K562 (cell line): ENCODE measurements around the gene HSD17B11. TPM values are rescaled to one million over a fixed set of nuclear protein-coding genes. Genes with fewer than 3 reads are reported as not detected.
"Not testable (repeated sequence)": the region's sequence is repeated elsewhere in the genome, so short reads cannot be mapped to it uniquely, and the experiment has no call there.

ENCODE experiments used
- ATAC-seq: fragments of 200-7000 bp; cut with Tn5 transposase; 3 replicates; pipeline ENCODE4 v1.9.1; 2020; ENCODE audit warnings: moderate library complexity
- BruUV-seq: library from RNA; stranded (reverse); fragments of 400-500 nt; replicated peaks from 2 replicates; lab custom pipeline; 2021; lab: Mats Ljungman, UMichigan
- CTCF ChIA-PET: fragments of 300-600 bp; formaldehyde crosslinking; extraction: SDS; loops from one replicate; lab custom pipeline; 2021; ENCODE audit warnings: low intra/inter-chr PET ratio; lab: Yijun Ruan, JAX
- POLR2A ChIA-PET: fragments of 300-600, 350-650 bp; sonication (Branson Sonifier 250); formaldehyde crosslinking; extraction: SDS; loops from one replicate; lab custom pipeline; 2021; ENCODE audit warnings: antibody characterized with exemption, inconsistent platforms; lab: Yijun Ruan, JAX
- DNase-seq, 4 experiments: peaks; one replicate each; pipeline versions ENCODE4 v3.0.0 to v3.0.0-alpha.2; 2011 to 2018; ENCODE audit warnings: low spot score in 3 of 4, mixed read lengths in 3 of 4; ENCODE audit errors: extremely low read depth in 1 of 4
- FAIRE-seq: peaks from 2 replicates; lab custom pipeline; 2011; peaks lifted over from hg19 to GRCh38; lab: Jason Lieb, UNC
- H2AFZ ChIP-seq: 2 replicates; pipeline ENCODE4 v1.6.0; 2011; ENCODE audit warnings: low read depth, low read length, control low read depth, inconsistent platforms
- H3K27ac ChIP-seq: fragments of 200-600 bp; 3 replicates; pipeline ENCODE4 v1.8.0; 2011; ENCODE audit warnings: low read depth, mild to moderate bottlenecking, control low read depth, inconsistent platforms, low read length, moderate library complexity, mixed read lengths; ENCODE audit errors: extremely low read depth
- H3K27me3 ChIP-seq, 2 experiments: fragments of 300-600 bp in 1 of 2; 2 replicates in 1 of 2; 3 replicates in 1 of 2; pipeline versions ENCODE4 v1.6.0 to v1.8.0; 2011; ENCODE audit warnings: inconsistent platforms in 2 of 2, low read length in 2 of 2, mild to moderate bottlenecking in 1 of 2, mixed read lengths in 1 of 2, moderate library complexity in 1 of 2; ENCODE audit not compliant: control insufficient read depth in 2 of 2, insufficient read depth in 2 of 2
- H3K36me3 ChIP-seq: fragments of 300-600 bp; 3 replicates; pipeline ENCODE4 v1.8.0; 2011; ENCODE audit warnings: mild to moderate bottlenecking, low read length, inconsistent platforms; ENCODE audit not compliant: control insufficient read depth, insufficient read depth
- H3K4me1 ChIP-seq, 2 experiments: fragments of 200-600 bp in 1 of 2; replicated peaks in 1 of 2; 2 replicates in 1 of 2; 3 replicates in 1 of 2; pipeline versions ENCODE4 v1.5.1 to v1.8.0; 2011; ENCODE audit warnings: inconsistent platforms in 2 of 2, low read length in 2 of 2, mild to moderate bottlenecking in 1 of 2, mixed read lengths in 1 of 2, moderate library complexity in 1 of 2; ENCODE audit not compliant: control insufficient read depth in 2 of 2, insufficient read depth in 2 of 2
- H3K4me2 ChIP-seq: 2 replicates; pipeline ENCODE4 v1.6.1; 2011; ENCODE audit warnings: low read length, control low read depth, inconsistent platforms, mixed read lengths; ENCODE audit not compliant: insufficient read depth
- H3K4me3 ChIP-seq: fragments of 200-600 bp; sonication (generic), shearing (Covaris generic); 2 replicates; pipeline ENCODE4 v1.5.1; 2016; ENCODE audit warnings: control low read depth, inconsistent platforms
- H3K79me2 ChIP-seq: fragments of 200-600 bp; 3 replicates; pipeline ENCODE4 v1.8.0; 2011; ENCODE audit warnings: low read length, inconsistent platforms; ENCODE audit not compliant: control insufficient read depth, insufficient read depth
- H3K9ac ChIP-seq, 2 experiments: 2 replicates each; pipeline versions ENCODE4 v1.6.0 to v1.6.1; 2011; ENCODE audit warnings: low read depth in 2 of 2, low read length in 2 of 2, control low read depth in 1 of 2, inconsistent platforms in 1 of 2, mild to moderate bottlenecking in 1 of 2, mixed read lengths in 1 of 2; ENCODE audit not compliant: insufficient read depth in 1 of 2
- H3K9me1 ChIP-seq: one replicate; pipeline ENCODE4 v1.6.0; 2011; ENCODE audit warnings: inconsistent platforms, mild to moderate bottlenecking, low read length, moderate library complexity; ENCODE audit not compliant: control insufficient read depth, insufficient read depth
- H3K9me3 ChIP-seq: replicated peaks from 2 replicates; pipeline ENCODE4 v1.5.1; 2011; ENCODE audit warnings: low read depth, low read length, inconsistent platforms; ENCODE audit not compliant: control insufficient read depth, insufficient read depth
- H4K20me1 ChIP-seq: replicated peaks from 2 replicates; pipeline ENCODE4 v1.6.1; 2011; ENCODE audit warnings: low read length, inconsistent platforms, mixed read lengths; ENCODE audit not compliant: control insufficient read depth, insufficient read depth
- WGBS: fragments of 100-300 bp; shearing (Covaris generic); methylation state at CpG from one replicate; pipeline ENCODE4 v1.1.6; 2016; ENCODE audit warnings: low coverage, mixed read lengths; ENCODE audit not compliant: insufficient coverage; ENCODE audit errors: missing lambda C conversion rate; 5-methylcytosine and 5-hydroxymethylcytosine counted together
- in situ Hi-C: fragments of 300-500 bp; cut with MboI; formaldehyde crosslinking; loops from 4 replicates; pipeline ENCODE4 v1.15.0; 2018; ENCODE audit warnings: inconsistent platforms, mixed read lengths
- intact Hi-C: fragments of 100-400 bp; cut with micrococcal nuclease; formaldehyde crosslinking; loops from 2 replicates; pipeline ENCODE4 v1.14.2; 2022
- polyA plus RNA-seq, 8 experiments: library from polyadenylated mRNA; depleted of rRNA in 4 of 8; stranded (reverse) in 5 of 8; unstranded in 3 of 8; fragments of >200 nt; fragmentation: Nextera tagmentation in 2 of 8; fragmentation: Illumina TruSeq in 1 of 8; extraction: Ambion mirVana in 2 of 8; extraction: Trizol in 1 of 8; gene quantifications; 2 replicates each; pipeline versions ENCODE4 v1.2.1 to v1.2.3, GENCODE V29; 2011 to 2014; ENCODE audit warnings: inconsistent platforms in 1 of 8, missing spikeins in 1 of 8
- total RNA-seq, 7 experiments: library from RNA; depleted of rRNA in 6 of 7; stranded (reverse); fragments of >200 nt in 6 of 7; fragmentation: Illumina TruSeq in 2 of 7; extraction: Trizol in 2 of 7; gene quantifications; 2 replicates each; pipeline versions ENCODE4 v1.2.1 to v1.2.3, GENCODE V29; 2011 to 2021; ENCODE audit warnings: low replicate concordance in 1 of 7
- TF ChIP-seq, protein P1 (sequence below): sonication (generic); formaldehyde crosslinking; IDR thresholded peaks from 2 replicates; pipeline ENCODE4 v1.8.1; 2023; ENCODE audit warnings: mild to moderate bottlenecking, missing genetic modification reagents

HSD17B11 gene
- total and polyA plus RNA-seq, 9 of the 15 experiments (the other 6 are each of a cell fraction or from before 2014, with no cell fraction given): 26.0 to 108 (median 81.0) TPM

GRCh38 chr4:87395851-87396250 is 4.9 kb upstream of the HSD17B11 start:
- in situ Hi-C loops, CTCF ChIA-PET, H3K9me1 ChIP-seq, H3K79me2 ChIP-seq, H3K27me3 ChIP-seq, DNase-seq, intact Hi-C loops, H3K4me3 ChIP-seq, H3K9me3 ChIP-seq, H2AFZ ChIP-seq, H4K20me1 ChIP-seq, H3K36me3 ChIP-seq, BruUV-seq, H3K4me2 ChIP-seq, H3K9ac ChIP-seq, ATAC-seq, FAIRE-seq, H3K4me1 ChIP-seq, H3K27ac ChIP-seq: not testable (repeated sequence)
- POLR2A ChIA-PET: interaction anchor here (1.4 kb wide), 1 partner anchor 25 kb away, joined by 3 read pairs; no protein-coding TSS in a partner anchor
- WGBS: 79% methylated on average over 11 of the region's 20 CpGs

GRCh38 chr4:87395073-87395472 is 4.1 kb upstream of the HSD17B11 start:
- H3K9ac ChIP-seq, H3K9me3 ChIP-seq, FAIRE-seq: not testable (repeated sequence)
- TF ChIP-seq, protein P1, sequence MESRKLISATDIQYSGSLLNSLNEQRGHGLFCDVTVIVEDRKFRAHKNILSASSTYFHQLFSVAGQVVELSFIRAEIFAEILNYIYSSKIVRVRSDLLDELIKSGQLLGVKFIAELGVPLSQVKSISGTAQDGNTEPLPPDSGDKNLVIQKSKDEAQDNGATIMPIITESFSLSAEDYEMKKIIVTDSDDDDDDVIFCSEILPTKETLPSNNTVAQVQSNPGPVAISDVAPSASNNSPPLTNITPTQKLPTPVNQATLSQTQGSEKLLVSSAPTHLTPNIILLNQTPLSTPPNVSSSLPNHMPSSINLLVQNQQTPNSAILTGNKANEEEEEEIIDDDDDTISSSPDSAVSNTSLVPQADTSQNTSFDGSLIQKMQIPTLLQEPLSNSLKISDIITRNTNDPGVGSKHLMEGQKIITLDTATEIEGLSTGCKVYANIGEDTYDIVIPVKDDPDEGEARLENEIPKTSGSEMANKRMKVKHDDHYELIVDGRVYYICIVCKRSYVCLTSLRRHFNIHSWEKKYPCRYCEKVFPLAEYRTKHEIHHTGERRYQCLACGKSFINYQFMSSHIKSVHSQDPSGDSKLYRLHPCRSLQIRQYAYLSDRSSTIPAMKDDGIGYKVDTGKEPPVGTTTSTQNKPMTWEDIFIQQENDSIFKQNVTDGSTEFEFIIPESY: peak; percentile 48; the same call in 1 of the 2 replicates
- TF ChIP-seq, all 486 proteins: peak for 1; not testable (repeated sequence) for 485
- WGBS: 92% methylated on average over 11 of the region's 23 CpGs
- H3K4me3 ChIP-seq, BruUV-seq, H3K36me3 ChIP-seq, ATAC-seq, in situ Hi-C loops, DNase-seq, H3K4me2 ChIP-seq, H3K27ac ChIP-seq, H3K27me3 ChIP-seq, H3K79me2 ChIP-seq, H2AFZ ChIP-seq, H3K4me1 ChIP-seq, H4K20me1 ChIP-seq, H3K9me1 ChIP-seq, intact Hi-C loops, CTCF ChIA-PET: not testable (repeated sequence)
- POLR2A ChIA-PET: interaction anchor here (1.1 kb wide), 1 partner anchor 10 kb away, joined by 4 read pairs; no protein-coding TSS in a partner anchor
